Activated effector memory CD4-positive, alpha-beta T cell treated with anti-CD3 and anti-CD28 coated beads, Interleukin-2, amount 50 U/mL, for 16 hours (primary cell): ENCODE measurements around the gene ALG14.
"Not testable (repeated sequence)": the region's sequence is repeated elsewhere in the genome, so short reads cannot be mapped to it uniquely, and the experiment has no call there.

Experiments
- DNase-seq: peaks from one replicate; pipeline ENCODE4 v3.0.0-alpha.2; 2020

ALG14 gene

DNA sequence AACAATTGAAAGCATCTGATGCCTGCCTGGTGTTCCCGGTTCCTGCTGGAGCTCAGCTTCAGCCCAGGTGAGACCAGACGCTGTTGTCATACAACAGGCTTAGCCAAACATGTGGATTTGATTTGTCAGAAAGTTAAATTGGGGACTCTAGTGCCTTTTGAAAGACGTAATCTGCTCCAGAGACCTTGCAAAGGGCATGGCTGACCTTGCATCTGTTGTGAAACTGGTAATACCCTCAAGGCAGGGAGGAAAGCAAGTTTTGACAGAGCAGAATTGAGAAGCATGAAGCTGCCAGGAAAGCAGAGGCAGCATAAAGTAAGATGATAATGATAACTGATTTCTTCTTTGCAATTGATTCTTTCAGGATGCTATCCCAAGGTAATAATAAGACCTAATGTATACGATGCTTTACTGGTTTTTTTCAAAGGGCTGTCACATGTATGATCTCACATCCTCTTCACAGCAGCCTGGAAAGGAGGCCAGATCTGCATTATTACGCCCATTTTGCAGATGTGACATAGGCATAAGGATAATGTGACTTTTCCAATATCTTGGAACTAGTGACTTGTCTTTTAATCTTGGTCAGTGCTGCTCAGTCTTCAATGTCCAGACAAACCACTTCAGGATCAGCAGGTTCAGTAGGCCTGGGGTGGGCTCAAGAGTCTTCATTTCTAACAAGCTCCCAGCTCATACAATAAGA is 121.1 kb downstream of the ALG14 start:
- no peak for DNase-seq

DNA sequence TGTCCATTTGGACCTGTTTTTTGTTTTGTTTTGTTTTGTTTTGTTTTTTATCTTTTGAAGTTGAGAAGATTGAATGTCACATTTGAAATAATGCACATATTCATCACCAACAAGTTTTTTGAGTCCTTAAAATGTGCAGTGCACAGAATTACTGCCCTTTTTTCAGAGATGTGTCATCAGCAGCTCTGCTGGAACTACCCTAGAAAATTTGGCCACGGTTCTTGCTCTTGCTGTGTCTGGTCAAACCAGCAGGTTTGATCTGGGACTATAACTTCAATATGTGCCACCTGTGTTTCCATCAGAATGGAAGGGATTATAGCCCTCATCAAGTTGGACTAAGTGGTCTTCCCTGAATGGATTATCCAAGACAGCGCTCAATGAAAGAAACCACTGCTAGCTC is 121.7 kb downstream of the ALG14 start:
- DNase-seq, result no peak

DNA sequence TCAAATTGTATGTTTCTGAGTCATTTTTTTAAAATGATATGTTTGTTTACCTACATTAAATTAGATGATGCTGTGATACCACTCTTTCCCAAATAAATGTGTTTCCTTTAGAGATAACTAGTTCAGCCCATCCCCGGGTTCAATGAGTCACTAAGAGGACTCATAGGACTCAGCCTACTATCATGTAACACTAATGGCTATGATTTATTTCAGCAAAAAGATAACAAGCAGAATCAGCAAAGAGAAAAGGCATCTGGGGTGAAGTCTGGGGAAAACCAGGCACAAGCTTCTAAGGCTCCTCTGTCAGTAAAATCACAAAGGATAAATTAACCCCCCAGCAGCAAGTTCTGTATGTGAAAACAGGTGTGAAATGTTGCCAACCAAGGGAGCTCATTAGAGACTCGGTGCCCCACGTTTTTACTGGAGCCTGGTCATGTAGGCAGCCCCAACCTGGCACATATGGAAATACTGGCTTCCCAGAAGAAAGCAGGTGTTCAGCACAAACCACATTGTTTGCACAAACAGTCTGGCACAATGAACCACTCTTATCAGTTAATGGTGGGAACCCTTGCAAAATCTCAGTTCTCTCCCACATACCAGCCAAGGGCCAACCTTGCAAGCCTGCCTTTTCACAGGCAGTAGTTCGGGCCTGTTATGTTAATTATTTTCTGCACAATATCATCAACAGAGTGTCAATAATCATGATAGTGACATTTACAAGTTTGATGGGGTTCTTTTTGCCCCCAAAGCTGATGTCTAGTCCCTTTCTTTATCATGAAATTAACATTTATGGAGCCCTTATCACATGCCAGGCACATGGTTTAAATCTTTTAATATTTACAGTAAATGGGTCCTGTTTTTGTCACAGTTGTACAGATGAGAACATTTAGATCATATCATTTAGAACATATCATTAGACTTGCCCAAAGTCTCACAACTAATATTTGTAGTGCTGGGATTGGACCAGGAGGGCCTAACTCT is 122.8 kb downstream of the ALG14 start:
- no peak for DNase-seq

DNA sequence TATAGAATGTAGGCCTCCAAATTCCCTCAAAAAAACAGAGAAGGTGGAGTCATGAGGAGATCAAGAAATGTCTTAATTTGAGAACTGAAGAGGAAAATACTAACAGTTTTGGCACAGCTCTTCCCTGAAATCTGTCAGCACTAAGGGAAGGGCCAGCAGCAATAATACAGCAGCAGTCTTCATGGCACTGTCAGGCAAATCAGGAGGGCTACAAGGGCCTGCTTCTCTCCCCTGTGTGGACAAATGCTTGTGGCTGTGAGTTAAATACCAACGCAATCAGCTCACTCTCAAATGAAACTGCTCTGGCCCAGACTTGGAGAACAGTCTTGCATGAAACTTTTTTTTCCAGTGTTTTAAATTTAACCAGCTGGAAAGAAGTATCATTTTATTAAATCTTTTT is 125.3 kb downstream of the ALG14 start:
- no peak for DNase-seq

DNA sequence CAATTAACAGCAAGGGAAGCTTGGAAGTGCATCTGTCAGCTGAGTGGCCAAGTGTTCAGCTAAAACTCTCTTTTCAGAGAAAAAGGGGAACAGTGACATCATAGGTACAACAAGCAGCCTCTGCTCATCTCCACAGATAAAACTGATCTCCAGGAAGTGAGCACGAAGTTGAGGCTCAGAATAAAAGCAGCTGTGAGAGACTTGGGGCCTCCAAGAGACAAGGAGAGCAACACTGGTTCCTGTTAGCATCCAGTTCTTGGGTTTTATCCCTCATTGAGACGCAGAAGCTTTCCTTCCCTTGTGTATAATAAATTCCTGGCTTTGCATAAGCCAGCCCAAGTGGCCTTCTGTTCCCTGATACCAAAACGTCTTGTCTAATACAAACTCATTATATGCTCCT is 125.9 kb downstream of the ALG14 start:
- DNase-seq, result no peak

DNA sequence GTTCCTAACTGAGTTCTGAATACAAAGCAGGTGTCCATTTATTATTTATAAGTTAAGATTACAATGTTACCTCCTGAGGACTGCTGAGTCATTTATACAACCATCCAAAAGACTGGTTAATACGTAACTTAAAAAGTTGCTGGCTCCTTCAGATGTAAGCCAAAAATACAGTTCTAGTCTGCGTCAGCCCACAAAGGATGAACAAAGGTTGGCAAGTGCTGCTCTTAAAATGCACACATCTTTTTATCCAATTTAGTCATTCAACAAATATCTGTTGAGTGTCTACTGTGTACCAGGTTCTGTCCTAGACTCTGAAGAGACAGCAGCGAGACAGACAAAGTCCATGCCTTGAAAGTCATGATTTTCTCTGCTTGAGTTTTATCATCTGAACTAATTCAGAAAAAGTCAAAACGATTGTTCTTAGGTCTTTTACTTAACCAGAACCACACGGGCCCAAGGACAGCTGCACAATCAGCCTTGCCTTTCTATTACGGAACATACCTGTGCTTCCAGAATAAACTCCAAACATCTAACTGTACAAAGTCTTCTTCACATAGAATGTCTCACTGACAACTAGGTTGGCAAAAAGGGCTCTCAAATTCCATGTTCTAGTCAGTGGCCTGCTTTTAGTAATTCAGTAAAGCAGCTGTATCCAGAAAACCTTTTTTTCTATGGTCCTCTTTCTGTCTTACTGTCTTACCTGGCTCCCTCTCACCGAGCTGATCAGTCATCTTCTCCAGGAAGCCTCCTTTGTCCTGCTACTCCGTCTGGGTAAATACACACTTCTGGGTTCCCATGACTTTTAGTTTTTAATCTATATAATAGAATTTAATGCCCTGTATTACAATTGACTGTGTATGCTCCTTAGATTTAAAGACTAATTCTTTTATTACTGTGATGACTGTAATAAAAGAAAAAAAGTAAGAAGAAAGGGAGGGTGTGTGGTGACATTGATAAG is 130.3 kb downstream of the ALG14 start:
- no peak for DNase-seq

DNA sequence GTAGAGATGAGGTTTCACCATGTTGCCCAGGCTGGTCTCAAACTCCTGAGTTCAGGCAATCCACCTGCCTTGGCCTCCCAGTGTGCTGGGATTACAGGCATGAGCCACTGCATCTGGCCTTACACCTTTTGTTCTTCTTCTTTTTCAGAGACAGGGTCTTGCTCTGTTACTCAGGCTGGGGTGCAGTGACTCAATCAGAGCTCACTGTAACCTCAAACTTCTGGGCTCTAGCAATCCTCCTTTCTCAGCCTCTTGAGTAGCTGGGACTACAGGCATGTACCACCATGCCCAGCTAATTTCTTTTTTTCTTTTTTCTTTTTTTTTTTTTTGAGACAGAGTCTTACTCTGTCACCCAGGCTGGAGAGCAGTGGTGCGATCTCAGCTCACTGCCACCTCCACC is 131.3 kb downstream of the ALG14 start:
- not testable (repeated sequence) for DNase-seq

DNA sequence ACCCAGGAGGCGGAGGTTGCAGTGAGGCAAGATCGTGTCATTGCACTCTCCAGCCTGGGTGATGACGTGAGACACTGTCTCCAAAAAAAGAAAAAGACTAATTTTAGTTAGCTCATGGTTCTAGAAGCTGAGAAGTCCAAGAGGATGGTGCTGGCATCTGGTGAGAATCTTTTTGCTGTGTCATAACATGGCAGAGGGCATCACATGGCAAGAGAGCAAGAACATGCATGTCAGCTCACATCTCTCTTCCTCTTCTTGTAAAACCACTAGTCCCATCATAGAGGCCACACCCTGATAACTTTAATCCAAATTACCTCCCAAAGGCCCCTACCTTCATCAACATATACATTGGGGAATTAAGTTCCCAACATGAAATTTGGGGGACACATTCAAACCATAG is 132.0 kb downstream of the ALG14 start:
- DNase-seq, result no peak

DNA sequence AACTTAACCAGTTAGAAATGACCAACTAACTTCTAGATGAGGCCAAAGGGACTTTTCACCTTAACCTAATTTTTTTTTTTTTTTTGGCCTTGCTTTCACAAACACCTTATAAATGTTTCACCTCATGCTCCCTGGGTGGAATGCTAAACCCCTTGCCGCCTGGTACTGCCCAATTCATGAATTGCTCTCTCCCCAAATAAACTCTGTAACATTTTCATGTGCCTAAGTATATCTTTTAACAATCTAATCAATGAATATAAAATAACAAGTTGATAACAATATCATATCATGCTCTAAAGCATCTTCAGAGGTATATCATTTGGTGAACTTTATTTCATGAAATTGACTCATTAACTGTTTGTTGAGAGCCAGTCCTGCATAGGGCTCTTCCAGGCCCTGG is 134.9 kb downstream of the ALG14 start:
- DNase-seq, result no peak

DNA sequence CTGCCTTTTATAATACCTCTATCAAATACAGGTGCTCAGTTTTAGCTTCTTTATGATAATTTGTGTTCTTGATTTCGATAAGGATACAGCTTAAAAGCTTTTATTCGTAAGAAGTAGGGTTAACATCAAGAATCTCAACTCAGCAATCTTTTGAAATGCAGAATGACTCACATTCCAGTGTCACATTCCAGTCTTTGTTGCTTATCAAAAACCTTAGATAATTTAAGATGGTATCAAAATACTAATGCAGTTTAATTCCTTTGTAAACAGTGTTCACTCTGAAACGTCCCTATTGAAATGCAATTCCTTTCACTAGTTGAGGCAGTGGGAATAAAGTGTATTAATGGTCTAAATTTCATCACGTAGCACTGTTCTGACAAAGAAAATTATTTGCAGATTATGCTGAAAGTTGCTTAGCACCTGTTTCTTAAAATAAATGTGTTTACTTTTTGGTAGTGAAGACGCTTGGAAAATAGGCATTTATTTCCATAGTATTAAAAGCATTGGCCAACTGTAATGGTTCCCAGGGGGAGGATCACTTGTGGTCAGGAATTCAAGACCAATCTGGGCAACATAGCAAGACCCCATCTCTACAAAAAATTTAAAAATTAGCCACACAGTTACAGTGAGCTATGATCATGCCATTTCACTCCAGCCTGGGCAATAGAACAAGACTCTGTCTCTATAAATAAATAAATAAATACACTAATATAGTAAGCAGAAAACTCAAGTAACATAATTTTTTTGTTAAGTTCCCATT is 135.7 kb downstream of the ALG14 start:
- DNase-seq, result no peak

DNA sequence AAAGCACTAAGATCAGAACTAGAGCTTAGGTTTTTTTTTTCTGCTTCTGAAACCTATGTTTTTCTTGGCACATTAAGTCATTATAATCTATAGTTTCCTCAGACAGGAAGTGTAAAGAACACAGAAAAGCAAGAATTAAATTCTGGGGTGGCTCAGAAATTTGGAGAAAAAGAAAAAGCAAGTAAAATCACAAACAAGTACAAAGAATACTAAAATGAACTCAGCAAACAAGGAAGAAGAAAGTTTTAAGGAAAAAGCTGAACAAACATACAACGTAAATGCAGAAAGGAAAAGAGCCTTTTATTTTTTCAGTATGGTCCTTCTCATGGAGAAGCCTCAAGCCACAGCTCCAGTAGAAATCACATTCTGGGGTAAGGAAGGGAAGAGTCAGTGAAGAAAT is 137.3 kb downstream of the ALG14 start:
- no peak for DNase-seq

DNA sequence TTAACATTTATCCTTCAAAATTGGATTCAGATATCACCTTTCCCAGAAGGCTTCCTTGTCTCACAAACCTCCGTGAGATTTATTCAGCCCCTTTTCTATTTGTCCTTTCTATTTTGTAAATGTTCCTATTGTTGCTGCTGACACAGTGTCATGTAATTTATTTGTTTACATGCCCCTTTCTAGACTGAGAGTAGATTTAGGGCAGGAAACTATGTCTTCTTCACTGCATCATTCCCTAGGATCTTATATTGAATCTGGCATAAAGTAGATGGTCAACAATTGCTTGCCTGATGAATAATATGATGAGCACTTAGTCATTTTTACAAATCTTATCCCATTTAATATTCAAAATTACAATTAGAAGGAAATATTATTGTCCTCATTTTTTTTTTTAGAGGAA is 137.7 kb downstream of the ALG14 start:
- no peak for DNase-seq

DNA sequence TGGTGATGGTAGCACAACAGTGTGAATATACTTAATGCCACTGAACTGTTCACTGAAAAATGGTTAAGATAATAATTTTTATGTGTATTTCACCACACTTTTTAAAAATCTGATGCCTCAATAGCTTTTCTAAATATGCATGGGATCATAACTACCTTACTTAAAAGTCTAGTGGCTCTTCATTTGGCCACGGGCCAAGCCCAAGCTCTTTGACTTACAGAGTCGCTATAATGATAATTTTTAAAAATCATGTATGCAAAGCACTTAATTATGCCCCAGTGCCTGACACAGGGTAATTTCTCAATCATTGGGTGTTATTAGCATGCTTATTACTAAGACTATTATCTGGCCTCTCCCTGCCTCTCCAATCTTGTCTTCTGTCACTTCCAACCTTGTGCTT is 138.2 kb downstream of the ALG14 start:
- no peak for DNase-seq

DNA sequence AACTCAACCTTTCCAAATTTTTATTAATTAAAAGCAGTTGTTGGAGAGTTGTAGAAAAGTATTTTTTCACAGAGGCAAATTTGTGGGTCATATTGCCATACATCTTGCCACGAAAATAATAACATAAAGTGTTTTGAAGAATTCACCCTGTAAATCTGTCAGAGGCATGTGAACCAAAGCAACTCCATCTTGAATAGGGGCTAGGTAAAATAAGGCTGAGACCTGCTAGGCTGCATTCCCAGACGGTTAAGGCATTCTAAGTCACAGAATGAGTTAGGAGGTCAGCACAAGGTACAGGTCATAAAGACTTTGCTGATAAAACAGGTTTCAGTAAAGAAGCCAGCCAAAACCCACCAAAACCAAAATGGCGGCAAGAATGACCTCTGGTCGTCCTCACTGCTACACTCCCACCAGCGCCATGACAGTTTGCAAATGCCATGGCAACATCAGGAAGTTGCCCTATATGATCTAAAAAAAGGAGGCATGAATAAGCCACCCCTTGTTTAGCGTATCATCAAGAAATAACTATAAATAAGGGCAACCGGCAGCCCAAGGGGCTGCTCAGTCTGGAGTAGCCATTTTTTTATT is 141.4 kb downstream of the ALG14 start:
- no peak for DNase-seq

DNA sequence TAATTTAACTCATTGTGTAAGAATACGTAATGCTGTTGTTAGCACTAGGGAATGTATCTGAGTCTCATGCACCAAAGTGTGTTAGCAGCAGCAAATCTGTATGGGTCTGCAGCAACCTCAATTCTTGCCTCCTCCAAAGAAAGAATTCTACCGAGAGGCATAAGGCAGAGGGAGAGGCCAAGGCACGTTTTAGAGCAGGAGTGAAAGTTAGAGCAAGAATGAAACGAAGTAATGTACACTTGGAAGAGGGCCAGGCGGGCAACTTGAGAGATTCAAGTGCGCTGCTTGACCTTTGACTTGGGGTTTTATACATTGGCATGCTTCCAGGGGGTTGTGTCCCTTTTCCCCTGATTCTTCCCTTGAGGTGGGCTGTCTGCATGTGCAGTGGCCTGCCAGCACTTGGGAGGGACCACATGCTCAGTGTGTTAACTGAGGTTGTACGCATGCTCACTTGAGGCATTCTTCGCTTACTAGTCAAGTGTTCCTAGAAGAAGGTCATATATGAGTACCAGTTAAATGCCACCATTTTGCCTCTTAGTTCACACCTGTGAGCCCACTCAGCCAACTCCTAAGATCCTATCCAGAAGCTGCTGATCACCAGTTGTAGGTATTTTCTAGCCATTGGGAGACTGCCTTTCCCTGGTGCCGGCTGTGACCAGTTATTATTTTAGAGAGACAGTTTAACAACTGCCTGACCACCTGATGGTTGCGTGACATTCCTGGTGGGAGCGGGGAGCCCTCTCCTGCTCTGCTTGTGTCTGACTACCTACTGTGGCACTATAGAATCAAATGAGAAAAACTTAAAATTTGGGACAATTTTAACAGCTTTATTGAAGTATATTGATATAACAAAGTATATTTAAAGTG is 143.2 kb downstream of the ALG14 start:
- DNase-seq, result no peak

DNA sequence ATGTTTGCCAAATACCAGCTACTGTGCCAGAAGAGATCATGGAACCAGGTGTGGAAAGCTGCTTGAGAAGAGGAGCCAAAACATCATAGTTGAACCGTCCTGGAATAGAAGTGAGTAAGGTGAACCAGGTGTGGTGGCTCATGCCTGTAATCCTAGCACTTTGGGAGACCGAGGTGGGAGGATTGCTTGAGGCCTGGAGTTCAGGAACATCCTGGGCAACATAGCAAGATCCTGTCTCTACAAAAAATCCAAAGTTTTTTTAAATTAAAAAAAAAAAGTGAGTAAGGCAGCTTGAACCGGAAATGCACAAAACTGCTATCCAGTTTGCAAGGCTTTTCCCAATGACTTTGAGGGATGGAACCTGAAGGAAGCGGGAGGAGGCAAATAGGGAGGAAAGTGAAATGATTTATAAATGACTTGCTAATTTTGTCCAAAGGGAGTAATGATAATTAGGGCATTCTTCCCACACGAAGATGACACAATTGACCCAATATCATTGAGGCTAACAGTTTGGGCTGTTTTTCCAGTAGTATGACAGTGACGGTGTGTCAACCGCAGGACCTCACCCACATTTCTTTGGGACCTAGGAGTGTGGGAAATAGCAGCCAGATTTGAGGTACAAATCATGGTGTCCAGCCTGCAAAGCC is 144.3 kb downstream of the ALG14 start:
- DNase-seq, result no peak

DNA sequence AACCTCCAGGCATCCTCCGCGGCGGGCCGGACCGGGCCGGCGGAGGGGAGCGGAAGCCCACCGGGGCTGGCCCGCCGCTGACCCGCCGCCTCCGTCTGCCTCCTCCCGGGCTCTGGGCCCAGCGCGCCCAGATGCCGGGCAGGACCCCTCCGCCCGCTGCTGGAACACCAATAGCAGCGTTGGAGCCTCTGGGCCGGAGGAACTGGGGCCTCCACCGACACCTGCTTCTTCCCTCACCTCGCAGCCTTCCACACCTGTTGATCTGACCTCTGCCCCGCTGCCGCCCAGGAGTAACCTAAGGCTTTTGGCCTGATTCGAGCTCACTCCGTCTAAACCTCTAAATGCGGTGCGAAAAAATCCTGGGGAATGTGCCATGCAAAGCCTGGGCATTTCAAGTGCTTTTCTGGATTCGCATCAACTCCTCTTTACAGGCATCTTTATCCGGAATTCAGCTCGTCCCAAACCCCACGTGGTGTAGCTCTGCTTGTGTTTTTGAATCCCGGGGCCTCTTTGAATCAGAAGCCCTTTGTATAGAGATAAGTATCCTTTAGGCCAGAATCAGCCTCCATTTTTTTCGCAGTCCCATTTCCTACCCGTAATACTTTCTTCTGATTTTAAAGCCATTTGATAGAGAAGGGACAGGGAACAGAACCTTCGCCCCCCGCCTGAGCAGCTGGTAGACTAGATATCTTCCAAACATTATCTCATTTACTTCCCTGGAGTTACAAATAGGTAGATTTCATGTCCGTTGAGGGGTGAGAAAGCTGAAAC is 145.2 kb downstream of the ALG14 start:
- no peak for DNase-seq

DNA sequence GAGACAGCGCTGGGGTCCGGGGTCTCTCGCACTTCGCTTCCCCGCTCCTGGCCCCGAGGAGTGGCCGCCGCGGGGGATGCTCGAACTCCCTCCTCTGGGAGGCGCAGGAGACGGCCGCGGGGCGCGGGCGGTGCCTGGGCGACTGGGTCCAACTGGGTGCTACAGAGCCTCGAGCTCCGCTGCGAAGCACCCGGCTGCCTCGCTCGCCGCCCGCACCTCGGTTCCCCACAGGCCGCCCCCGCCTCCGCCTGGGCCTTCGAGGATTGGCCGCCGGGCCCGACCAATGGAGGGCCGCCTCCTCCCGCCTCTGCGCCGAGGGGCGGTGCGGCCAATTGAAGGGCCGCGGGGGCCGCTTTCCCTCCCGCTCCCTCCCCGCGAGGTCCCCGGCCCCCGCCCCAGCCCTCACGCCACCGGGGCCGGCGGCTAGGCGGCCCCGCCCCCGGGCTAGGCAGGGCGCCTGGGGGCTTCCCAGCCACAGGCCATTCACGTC is 145.8 kb downstream of the ALG14 start, which contains the start of gene CNN3:
Gene CNN3, minus strand, starts transcription at position 196 of the 490 bp plus-strand sequence. CDS start 216 bp downstream, outside the sequence.
- peak; percentile 83 for DNase-seq
